EH (cell line): ENCODE data around the gene PSMD8.
"Not testable (repeated sequence)": the region's sequence is repeated elsewhere in the genome, so short reads cannot be mapped to it uniquely, and the experiment has no call there.

Source experiments
- DNase-seq: peaks from one replicate; pipeline ENCODE4 v3.0.0-alpha.2; 2015; ENCODE audit warnings: low read depth

PSMD8 gene

DNA sequence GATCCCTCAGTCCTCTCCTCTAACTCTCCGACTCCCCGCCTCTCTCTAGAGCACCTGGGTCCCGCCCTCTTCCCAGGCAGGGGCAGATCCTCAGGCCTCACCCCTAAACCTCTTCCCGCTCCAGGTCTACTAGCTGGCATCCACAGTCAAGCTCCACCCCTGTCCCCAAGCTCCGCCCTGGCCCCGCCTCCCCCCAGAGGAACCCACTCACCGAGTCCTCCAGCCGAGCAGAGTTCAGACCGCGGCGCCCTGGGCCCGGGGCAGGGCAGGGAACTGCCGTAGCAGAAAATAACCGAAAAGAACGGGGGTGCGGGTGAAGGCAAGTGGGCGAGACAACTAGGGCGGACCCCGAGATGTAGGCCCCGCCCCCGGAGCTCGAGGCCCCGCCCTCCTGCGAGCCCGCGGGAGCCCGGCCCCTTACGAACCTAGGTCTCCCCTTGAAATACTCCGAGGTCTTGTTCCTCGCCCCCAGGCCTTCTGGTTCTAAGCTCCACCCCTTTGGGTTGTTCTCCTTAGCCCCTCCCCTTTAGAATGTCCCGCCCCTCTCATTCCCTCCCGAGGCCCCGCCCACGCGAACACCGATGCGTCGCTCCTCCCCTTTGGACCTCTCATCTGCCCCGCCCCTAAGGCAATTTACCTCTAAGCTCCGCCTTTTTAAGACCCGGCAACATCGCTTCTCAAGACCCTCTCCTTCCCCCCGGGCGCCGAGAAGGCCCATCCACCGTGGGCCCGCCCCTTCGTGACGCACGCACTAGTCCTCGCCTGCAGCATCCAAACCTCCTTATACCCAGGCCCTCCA, 13.4 kb downstream of the PSMD8 start, which contains the start of gene GGN:
Gene GGN, minus strand, starts transcription at position 485 of the 799 bp plus-strand sequence. CDS start 773 bp downstream, outside the sequence.
- DNase-seq = peak; percentile 96

DNA sequence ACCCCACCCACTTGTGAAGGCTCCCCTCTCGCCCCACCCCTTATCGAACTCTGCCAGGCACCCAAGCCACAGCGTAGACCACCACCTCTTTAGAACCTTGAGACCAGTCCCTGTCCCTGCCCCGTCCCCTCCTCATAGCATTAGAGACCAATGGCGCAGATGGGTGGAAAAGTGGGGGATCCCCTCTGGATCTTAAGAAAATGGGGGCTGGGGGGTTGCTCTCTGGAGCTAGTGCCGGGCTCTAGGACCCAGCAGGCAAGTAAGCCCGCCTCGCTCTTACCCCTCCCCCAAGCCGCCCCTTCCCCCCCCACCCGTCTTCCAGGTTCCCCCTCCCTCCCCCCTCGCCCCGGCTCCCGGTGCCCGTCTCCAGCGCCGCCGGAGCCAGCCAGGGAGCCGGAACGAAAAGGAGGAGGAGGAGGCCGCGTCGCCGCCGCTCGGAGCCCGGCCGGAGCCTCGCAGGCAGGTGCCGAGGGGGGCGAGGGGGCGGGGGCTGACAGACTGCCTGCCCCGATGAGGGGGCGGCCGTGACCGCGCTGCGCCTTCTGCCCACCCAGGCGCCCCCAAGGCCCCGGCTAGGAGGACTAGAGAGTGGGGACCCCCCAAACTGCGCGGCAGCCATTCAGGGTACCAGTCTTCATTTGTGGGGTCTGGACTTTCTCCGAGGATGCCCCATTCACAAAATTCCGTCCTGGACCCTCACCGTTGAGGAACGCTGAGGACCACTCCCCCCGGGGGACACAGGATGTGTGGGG, 14.2 kb downstream of the PSMD8 start, which contains the start of gene SPRED3:
Gene SPRED3, plus strand, starts transcription at position 349 of the 752 bp plus-strand sequence. CDS start 1,606 bp downstream, outside the sequence.
- peak; percentile 79 for DNase-seq

DNA sequence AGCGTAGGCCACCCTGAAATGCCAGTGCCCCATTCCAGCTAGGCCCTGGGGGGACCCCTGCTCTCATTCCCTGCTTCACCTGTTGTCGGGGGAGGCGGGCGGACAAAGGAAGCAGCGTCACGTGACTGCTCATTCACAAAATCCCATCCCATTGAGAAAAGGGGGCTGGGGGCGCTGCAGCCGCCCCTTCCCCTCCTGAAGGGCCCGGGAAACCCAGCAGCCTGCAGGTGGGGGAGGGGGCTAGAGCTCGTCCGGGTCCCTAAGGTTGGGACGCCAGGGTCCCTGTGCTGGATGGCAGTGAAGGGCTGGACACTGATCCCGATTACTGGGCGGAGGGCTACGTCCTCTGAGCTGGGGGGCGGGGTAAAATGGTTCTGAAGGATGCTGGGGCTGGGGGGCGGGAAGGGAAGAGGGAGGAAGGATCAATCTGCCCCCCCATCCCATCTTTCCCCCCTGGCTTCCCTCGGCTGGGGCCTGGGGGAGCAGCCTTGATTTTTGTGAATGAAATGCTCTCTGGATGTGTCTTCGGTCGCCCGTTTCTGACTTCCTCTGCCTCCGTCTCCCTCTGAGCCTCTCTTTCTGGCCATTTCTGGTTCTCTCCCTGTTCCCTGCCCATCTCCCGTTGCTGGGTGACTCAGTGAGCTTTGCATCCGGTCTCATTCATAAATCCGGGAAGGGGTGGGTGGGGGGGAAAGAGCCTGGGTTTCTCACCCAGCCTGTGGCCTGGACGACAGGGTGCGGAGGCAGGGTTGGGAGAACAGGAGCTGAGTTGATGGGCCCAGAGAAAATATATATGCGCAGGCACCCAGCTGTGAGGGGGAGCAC, 14.9 kb downstream of the PSMD8 start:
- DNase-seq = peak; percentile 89

DNA sequence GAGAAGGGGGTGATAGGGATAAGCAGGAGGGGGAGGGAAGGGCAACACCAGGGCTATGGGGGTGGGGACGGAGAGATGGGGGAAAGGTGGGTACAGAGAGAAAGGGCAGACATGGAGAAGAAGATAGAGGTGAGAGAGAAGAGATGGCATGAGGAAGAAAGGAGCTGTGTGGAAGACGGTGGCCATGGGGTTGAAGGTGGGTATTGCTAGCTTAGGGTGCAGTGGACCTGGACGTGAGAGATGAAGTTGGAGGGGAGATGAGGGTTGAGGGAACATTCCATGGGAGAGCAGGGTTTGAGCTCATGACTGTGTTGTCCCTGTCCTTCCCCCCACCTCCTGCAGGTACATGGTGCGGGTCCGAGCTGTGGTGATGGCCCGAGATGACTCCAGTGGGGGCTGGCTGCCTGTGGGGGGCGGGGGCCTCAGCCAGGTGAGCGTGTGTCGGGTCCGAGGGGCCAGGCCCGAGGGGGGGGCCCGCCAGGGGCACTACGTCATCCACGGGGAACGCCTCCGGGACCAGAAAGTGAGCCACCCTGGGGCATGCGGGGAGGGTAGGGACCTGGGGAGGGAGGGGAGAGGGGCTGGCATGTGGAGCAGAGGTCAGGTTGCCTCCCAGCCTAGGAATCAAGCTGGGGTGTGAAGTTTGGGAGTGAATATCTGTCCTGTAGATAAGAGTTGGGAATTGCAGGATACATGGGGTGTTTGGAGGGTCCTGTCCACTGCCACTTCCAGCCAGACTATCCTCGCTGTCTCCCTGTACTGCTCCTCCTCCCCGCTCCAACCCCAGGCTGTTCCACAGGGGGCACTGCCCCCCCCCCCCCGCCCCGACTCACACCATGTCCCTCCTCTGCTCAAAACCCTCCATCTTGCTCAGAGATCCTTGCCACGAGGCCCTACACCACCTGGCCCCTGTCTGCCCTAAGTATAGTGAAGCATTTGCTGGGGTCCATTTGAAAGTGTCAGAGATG, 15.9 kb downstream of the PSMD8 start:
- no peak for DNase-seq

DNA sequence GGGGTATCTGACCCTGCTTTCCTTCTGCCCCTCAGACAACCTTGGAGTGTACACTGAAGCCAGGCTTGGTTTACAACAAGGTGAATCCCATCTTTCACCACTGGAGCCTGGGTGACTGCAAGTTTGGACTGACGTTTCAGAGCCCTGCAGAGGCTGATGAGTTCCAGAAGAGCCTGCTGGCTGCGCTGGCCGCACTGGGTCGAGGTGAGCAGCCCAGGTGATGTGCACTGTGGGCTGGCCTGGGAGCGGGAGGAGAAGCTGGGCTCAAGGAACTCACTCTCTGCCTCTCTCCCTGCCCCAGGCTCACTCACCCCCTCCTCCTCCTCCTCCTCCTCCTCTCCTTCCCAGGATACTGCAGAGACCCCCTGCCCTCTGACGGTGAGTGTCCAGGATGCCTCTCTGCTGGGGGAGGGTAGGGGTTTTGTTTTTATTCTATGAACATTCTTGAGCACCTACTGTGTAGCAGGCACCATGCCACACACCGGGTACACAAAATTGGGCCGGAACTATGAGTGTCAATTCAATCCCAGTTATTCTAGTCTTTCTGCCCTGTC, 17.6 kb downstream of the PSMD8 start:
- DNase-seq = no peak

DNA sequence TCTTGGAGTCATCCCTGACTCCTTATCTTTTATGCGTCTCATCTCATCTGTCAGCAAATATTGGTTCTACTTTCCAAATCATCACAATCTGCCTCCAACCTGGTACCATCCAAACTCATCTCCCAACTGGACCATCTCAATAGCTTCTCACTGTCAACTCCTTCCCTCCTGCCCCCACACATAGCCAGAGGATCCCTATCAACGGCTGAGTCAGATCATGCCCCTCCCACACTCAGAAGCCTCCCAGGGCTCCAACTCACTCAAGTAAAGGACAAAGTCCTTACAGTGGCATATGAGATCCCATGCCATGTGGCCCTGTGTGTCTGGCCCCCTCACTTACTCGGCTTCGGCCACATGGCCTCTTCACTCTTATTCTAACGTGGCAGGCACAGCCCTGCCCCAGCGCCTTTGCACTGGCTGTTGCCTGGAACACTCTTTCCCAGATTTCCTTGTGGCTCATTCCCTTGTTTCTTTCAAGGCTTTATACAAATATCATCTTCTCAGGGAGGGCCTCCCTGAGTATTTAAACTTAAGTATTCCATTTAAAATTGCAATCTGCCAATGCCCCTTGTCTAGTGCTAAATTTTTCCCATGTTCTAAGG, 18.4 kb downstream of the PSMD8 start:
- DNase-seq = peak; percentile 73

DNA sequence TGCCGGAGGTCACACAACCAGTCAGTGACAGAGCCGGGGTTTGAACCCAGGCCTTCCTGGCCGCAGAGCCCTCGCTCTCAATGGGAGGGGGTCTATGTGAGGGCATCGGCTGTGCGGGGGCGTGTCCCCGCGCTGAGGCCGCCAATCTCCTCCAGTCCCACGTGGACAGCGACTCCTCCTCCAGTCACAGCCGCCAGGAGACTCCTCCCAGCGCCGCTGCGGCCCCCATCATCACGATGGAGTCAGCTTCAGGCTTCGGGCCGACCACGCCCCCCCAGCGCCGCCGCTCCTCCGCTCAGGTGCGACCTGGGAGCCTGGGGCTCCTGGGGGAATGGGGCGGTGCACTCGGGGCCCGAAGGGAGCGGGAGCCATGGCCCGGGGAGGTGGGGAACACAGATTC, 20.1 kb downstream of the PSMD8 start:
- DNase-seq = no peak

DNA sequence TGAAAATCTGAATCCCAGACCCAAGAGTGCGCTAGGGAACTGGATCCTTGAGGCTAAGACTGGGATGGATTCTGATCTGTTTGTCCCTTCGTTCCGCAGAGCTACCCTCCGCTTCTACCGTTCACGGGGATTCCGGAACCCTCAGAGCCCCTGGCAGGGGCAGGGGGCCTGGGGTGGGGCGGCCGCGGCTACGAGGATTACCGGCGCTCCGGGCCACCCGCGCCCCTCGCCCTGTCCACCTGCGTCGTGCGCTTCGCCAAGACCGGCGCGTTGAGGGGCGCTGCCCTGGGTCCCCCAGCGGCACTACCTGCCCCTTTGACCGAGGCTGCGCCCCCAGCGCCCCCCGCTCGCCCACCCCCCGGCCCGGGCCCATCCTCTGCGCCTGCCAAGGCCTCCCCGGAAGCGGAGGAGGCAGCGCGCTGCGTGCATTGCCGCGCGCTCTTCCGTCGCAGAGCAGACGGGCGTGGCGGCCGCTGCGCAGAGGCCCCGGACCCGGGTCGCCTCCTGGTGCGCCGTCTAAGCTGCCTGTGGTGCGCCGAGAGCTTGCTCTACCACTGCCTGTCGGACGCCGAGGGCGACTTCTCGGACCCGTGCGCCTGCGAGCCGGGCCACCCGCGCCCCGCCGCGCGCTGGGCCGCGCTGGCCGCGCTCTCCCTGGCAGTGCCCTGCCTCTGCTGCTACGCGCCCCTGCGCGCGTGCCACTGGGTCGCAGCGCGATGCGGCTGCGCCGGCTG, 21.2 kb downstream of the PSMD8 start:
- DNase-seq = no peak

DNA sequence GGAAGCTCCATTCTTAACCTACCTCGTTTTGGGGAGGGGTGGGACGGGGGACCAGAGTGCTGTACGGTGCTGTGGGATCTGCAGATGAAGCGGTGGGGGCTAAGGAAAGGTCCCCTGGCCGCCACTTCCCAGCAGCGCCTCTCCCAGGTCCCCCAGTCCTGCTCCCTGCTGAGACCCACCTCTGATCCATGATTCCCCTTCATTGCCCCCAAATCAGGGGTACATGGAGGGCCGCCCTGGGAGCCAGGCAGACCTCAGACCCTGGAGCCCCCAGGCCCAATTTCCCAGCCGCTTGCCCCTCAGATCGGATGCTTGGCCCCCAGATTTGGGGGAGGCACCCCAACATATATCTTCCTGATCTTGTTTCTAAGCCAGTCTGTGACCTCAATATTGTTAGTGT, 24.7 kb downstream of the PSMD8 start:
- DNase-seq = no peak

DNA sequence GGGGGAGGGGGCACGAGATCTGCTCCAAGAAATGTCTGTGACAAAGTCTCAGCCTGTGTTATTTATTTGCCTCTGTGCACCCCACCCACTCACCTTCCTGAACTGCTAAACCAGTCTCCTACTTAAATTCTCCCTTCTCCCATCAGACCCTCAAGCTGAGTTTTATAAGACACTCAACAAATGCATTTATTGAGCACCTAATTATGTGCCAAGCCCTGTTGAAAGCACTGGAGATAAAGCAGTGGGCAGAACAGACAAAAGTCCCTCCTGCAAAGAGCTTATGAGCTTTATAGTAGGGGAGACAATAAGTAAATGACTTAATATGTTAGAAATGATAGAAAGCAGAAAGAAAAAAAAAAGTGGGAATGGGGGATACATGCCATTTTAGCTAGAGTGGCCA, 25.2 kb downstream of the PSMD8 start:
- no peak for DNase-seq

DNA sequence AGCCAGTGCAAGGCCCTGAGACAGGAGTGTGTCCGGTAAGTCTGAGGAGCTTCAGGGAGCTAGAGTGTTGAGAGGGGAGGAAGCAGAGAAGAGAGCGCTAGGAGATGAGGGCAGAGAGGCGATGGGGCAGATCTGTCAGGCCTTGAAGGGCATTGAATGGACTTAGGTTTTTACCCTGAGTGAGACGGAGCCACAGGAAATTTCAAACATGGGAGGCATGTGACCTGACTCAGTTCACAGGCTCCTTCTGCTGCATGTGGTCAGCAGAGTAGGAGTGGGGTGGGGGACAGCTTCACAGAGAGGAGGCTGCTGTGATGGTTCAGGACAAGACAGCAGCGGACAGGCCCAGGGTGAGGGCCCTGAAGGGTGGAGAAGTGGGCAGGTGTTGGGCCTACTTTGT, 26.0 kb downstream of the PSMD8 start:
- DNase-seq = peak; percentile 37

DNA sequence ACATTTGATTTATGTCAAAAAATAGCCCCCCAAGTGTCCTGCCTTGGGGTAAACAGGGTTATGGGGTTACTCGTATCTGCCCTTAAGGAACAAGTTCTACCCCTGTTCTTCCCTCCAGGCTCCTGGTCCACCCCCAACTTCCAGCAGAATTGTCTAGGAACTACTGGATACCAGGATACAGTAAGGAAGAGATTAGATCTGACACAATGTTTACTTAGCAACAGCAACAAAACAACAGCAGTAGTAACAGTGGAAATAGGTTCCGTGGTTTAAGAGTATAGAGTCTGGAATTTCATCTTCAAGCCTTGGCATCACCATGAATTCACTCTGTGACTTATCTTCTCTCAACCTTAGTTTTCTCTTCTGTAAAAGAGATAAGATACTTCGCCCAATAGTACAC, 26.8 kb downstream of the PSMD8 start:
- peak; percentile 69 for DNase-seq

DNA sequence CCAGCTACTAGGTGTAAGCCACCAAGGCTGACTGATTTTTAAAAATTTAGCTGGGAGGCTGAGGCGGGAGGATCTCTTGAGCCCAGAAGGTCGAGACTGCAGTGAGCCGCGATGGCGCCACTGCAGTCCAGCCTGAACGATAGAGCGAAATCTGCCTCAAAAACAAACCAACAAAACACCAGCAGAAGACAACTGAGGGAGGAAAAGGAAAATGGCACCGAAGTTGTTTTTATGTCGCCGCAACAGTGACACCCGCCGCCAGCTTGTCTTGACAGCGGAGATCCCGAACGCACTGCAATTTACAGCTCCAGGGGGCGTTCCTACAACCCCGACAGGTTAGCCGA, 28.2 kb downstream of the PSMD8 start:
- no peak for DNase-seq

DNA sequence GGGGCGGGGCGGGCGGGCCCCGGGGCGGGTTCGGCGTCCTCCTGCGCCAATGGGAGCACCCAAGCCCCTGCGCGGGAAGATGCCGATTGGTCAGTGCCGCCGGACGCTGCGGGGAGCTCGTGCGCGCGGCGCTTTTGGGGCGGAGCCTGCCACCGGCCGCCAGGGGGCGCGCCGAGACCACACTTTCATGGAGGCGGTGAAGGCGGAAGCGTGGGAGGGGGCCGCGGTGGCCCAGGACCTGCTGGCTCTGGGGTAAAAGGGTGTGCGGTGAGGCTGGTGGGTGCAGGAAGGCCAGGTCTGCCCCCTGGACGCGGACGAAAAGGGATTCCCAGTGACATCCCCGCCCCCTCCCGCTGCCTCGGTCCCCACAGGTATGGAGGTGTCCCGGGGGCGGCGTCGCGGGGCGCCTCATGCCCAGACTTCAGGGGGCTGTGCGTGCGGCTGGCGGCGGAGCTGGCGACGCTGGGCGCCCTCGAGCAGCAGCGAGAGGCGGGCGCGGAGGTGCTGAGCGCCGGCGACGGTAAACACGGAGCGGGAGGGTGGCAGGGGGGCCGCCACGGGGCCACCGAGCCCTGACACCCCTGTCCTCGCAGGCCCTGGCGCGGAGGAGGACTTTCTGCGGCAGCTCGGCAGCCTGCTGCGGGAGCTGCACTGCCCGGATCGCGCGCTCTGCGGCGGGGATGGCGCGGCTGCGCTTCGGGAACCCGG, 28.8 kb downstream of the PSMD8 start, which contains the start of gene FAM98C:
Gene FAM98C, plus strand, starts transcription at position 127 of the 708 bp plus-strand sequence. Its CDS starts 61 bp downstream, at position 188.
- DNase-seq = peak; percentile 96

DNA sequence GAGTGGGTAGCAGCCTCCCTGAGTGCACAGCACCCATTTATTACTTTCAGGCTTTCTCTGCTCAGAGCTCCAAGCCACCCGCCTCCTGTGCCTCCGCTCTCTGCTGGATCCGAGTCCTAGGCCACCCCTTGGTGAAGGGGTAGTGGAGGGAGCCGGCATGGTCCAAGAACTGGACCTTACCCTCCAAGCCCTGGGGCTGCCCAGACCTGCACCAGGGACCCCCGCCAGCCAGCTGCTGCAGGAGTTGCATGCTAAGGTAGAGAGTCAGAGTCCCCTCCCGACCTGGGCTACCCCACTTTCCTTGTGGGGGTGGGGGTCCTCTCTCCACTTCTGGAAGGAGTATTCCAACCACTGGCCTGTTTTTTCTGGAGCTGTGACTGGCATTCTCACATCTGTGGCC, 30.5 kb downstream of the PSMD8 start:
- DNase-seq = no peak

DNA sequence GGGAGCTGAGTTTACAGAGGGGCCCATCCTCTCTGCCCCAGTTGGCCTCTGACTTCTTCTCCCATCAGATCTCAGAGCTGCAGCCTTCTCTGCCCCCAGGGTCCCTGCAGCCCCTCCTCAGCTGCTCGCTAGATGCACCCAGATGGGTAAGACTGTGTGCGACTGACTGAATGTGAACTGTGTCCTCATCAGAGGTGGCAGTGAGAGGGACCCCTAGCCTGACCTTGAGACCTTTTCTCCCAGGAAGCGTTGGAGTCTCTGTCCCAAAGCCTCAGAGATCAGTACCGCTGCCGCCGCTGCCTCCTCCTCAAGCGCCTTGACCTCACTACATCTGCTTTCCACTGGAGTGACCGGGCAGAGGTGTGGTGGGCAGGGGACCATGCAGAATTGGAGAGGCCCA, 30.9 kb downstream of the PSMD8 start:
- DNase-seq = no peak

DNA sequence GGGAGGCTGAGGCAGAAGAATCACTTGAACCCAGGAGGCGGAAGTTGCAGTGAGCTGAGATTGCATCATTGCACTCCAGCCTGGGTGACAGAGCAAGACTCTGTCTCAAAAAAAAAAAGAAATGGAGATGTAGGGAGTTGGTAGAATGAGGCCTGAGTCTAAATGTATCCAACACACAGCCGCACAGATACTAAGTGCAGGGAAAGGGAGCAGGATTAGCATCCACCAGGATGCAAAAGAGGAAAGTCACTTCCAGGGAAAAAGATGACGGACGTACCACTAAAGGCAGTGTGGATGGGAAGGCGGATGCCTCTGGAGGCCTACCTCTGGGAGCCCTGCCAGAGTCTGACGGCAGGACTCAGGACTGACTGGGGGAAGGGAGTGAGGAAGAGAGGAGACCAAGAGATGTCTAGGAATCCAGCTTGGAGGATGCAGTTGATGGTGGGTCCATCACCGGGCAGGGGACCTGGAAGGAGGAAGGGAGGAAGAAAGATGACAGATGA, 35.3 kb downstream of the PSMD8 start:
- DNase-seq = peak; percentile 59

DNA sequence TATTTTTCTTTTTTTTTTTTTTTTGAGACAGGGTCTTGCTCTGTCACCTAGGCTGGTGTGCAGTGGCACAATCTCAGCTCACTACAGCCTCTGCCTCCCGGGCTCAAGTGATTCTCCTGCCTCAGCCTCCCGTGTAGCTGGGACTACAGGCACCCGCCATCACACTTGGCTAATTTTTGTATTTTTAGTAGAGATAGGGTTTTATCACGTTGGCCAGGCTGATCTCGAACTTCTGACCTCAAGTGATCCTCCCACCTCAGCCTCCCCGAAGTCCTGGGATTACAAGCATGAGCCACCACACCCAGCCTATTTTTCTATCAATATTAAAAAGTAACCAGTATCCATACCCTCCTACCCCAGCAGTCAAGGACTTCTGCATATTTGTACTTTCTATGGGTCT, 36.0 kb downstream of the PSMD8 start:
- DNase-seq = not testable (repeated sequence)
